ENCODE results near the gene SLC6A3. TPM values are rescaled to one million over a fixed set of nuclear protein-coding genes. Genes with fewer than 3 reads are reported as not detected.

SLC6A3 gene
- polyA plus RNA-seq, 3 donors, result not detected

DNA sequence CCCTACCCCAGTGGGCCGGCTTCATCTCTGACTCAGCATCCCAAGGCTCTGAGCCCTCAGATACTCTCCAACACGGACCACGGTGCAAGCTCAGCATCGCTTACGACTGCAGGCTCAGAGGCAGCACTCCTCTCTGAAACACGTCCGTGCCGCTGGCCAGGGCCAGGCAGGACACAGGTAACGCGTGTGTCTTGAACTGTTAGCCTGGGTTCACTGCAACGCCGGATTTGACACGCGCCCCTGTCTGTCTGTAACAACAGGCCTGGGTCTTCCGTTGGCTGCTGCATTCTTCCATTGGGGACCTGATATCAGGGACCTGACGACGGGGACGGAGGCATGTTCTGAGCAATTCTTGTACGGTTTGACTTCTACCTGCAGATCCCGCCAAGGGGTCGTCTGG is 6.4 kb downstream of the SLC6A3 start:
- H3K27ac ChIP-seq (ENCODE audit: low read depth in 1 of 2, low read length in 2 of 2), result no peak overlapping the region
- H3K79me2 ChIP-seq (ENCODE audit: insufficient read depth, low read length), result no peaks in the 10 kb centered on the region
- WGBS (ENCODE audit: insufficient coverage), result 91% methylated on average over 19 of the region's 21 CpGs
- peaks cover 0 to 5% of the 10 kb centered on the region in 2 donors for H3K9me3 ChIP-seq (replicated peaks in 1 of 2; ENCODE audit: control insufficient read depth in 1 of 2, insufficient read depth in 1 of 2, low read length in 2 of 2)
- H3K9ac ChIP-seq (ENCODE audit: insufficient read depth, low read length, poor library complexity, severe bottlenecking), result no peak overlapping the region
- H3K36me3 ChIP-seq (replicated peaks in 1 of 2; ENCODE audit: control insufficient read depth in 1 of 2, insufficient read depth in 2 of 2, low read length in 2 of 2), result no peaks in the 10 kb centered on the region
- no peak overlapping the region for H2AFZ ChIP-seq (ENCODE audit: insufficient read depth, low read depth, low read length, poor library complexity, severe bottlenecking)
- Mint-ChIP-seq H3K27ac (no peak overlapping the region), H3K4me3 (no peak overlapping the region), H3K27me3 (ENCODE audit: low read depth in 3 of 3) (peaks cover 18 to 39% (median 28%) of the 10 kb centered on the region in 3 donors), H3K4me1 (no peaks in the 10 kb centered on the region), H3K36me3 (no peaks in the 10 kb centered on the region), H3K9me3 (peaks cover 1 to 7% (median 4%) of the 10 kb centered on the region in 7 donors)
- H3K4me2 ChIP-seq (replicated peaks; ENCODE audit: extremely low read depth, low read length, poor library complexity, severe bottlenecking), result no peak overlapping the region
- intact Hi-C loops (cut with micrococcal nuclease), result no loop called here
- no peak for DNase-seq
- no peaks in the 10 kb centered on the region for H3K4me1 ChIP-seq (ENCODE audit: control insufficient read depth in 1 of 2, insufficient read depth in 2 of 2, low read length in 2 of 2)
- TF ChIP-seq, protein P1, sequence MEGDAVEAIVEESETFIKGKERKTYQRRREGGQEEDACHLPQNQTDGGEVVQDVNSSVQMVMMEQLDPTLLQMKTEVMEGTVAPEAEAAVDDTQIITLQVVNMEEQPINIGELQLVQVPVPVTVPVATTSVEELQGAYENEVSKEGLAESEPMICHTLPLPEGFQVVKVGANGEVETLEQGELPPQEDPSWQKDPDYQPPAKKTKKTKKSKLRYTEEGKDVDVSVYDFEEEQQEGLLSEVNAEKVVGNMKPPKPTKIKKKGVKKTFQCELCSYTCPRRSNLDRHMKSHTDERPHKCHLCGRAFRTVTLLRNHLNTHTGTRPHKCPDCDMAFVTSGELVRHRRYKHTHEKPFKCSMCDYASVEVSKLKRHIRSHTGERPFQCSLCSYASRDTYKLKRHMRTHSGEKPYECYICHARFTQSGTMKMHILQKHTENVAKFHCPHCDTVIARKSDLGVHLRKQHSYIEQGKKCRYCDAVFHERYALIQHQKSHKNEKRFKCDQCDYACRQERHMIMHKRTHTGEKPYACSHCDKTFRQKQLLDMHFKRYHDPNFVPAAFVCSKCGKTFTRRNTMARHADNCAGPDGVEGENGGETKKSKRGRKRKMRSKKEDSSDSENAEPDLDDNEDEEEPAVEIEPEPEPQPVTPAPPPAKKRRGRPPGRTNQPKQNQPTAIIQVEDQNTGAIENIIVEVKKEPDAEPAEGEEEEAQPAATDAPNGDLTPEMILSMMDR (IDR thresholded peaks at IDR 0.05), result no peak
- no peaks in the 10 kb centered on the region for H4K20me1 ChIP-seq (ENCODE audit: insufficient read depth, low read length)
- H3K27me3 ChIP-seq (ENCODE audit: control insufficient read depth in 2 of 2, insufficient read depth in 2 of 2, low read length in 2 of 2), result peaks cover 5 to 16% of the 10 kb centered on the region in 2 donors
- H3K4me3 ChIP-seq (replicated peaks in 1 of 3; ENCODE audit: low read depth in 2 of 3, low read length in 3 of 3), result no peak overlapping the region

DNA sequence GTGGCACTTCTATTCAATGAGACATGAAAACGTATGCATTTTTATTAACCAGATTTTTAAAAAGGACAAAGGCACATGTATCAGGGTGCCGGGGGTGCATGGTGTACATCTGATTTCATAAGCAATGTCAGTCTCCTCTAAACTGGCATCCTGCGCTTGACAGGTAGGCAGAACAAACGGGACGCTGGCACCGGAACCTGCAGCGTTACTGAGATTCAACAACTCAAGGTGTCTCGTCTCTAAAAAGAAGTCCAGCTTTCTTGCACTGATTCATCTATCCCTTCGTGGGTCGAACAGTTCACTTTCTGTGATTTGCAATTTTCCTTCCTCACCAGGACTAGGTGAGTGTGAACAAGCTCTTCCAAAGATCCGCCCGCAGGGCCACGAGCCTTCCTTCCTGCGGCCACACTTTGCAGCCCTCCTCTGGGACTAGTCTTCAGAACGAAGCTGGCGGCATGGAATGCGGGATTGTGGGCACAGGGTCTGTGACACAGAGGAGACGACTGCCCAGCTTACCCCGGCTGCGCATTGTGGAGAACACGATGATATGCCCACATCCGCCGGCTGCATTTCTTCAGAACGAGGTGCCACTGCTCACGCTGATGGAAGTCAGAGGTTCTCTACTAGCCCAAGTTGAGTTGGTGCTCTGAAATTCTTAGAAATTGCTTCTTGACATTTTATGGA is 7.2 kb downstream of the SLC6A3 start:
- no peak overlapping the region for H3K9ac ChIP-seq (ENCODE audit: insufficient read depth, low read length, poor library complexity, severe bottlenecking)
- peaks cover 8 to 13% (median 11%) of the 10 kb centered on the region in 7 donors for H3K9me3 Mint-ChIP-seq
- H3K27ac Mint-ChIP-seq, result no peak overlapping the region
- H3K27ac ChIP-seq (ENCODE audit: low read depth in 1 of 2, low read length in 2 of 2), result no peak overlapping the region
- H3K27me3 Mint-ChIP-seq (ENCODE audit: low read depth in 3 of 3), result peaks cover 10 to 31% (median 20%) of the 10 kb centered on the region in 3 donors
- no peaks in the 10 kb centered on the region for H3K79me2 ChIP-seq (ENCODE audit: insufficient read depth, low read length)
- 92% methylated on average over 24 of the region's 25 CpGs for WGBS (ENCODE audit: insufficient coverage)
- no peaks in the 10 kb centered on the region for H4K20me1 ChIP-seq (ENCODE audit: insufficient read depth, low read length)
- DNase-seq, result no peak
- no peak overlapping the region for H2AFZ ChIP-seq (ENCODE audit: insufficient read depth, low read depth, low read length, poor library complexity, severe bottlenecking)
- intact Hi-C loops (cut with micrococcal nuclease), result no loop called here
- no peaks in the 10 kb centered on the region for H3K4me1 ChIP-seq (ENCODE audit: control insufficient read depth in 1 of 2, insufficient read depth in 2 of 2, low read length in 2 of 2)
- no peaks in the 10 kb centered on the region for H3K4me1 Mint-ChIP-seq
- H3K27me3 ChIP-seq (ENCODE audit: control insufficient read depth in 2 of 2, insufficient read depth in 2 of 2, low read length in 2 of 2), result peaks cover under 1 to 8% of the 10 kb centered on the region in 2 donors
- H3K9me3 ChIP-seq (replicated peaks in 1 of 2; ENCODE audit: control insufficient read depth in 1 of 2, insufficient read depth in 1 of 2, low read length in 2 of 2), result peaks cover 0 to 13% of the 10 kb centered on the region in 2 donors
- H3K36me3 ChIP-seq (replicated peaks in 1 of 2; ENCODE audit: control insufficient read depth in 1 of 2, insufficient read depth in 2 of 2, low read length in 2 of 2), result no peaks in the 10 kb centered on the region
- no peak overlapping the region for H3K4me3 Mint-ChIP-seq
- H3K4me2 ChIP-seq (replicated peaks; ENCODE audit: extremely low read depth, low read length, poor library complexity, severe bottlenecking), result no peak overlapping the region
- no peaks in the 10 kb centered on the region for H3K36me3 Mint-ChIP-seq
- H3K4me3 ChIP-seq (replicated peaks in 1 of 3; ENCODE audit: low read depth in 2 of 3, low read length in 3 of 3), result no peak overlapping the region
- TF ChIP-seq, protein P1 (IDR thresholded peaks at IDR 0.05), result no peak
